GM23248 (cell line): ENCODE data around the gene NCOA7.

ENCODE experiments used
- EZH2 ChIP-seq: fragments of 200-600 bp; sonication (generic); IDR thresholded peaks from 2 replicates; pipeline ENCODE4 v1.6.1; 2018; ENCODE audit warnings: antibody characterized with exemption, mild to moderate bottlenecking; ENCODE audit not compliant: insufficient read depth, poor library complexity, severe bottlenecking
- EZH2phosphoT487 ChIP-seq: fragments of 200-600 bp; sonication (generic); IDR thresholded peaks from 2 replicates; pipeline ENCODE4 v1.6.1; 2018; ENCODE audit warnings: antibody characterized with exemption, moderate library complexity, mild to moderate bottlenecking, low read depth; ENCODE audit not compliant: insufficient read depth

GRCh38 chr6:125882243-125882642, 91.5 kb downstream of the NCOA7 start:
- TF ChIP-seq EZH2phosphoT487 (no peak), EZH2 (no peak)
